Activated T-cell treated with anti-CD3 and anti-CD28 coated beads, Interleukin-2, amount 50 U/mL, for 72 hours (primary cell): Measurements from ENCODE around the gene TCF3. TPM values are rescaled to one million over a fixed set of nuclear protein-coding genes. Genes with fewer than 3 reads are reported as not detected.
A peak's percentile ranks its signal among the peaks of the same experiment; 100 is the strongest.
"Not testable (repeated sequence)": the region's sequence is repeated elsewhere in the genome, so short reads cannot be mapped to it uniquely, and the experiment has no call there.

Experiments
- ATAC-seq, 2 donors: fragments of 150-1000 bp; cut with Tn5 transposase; replicated peaks in 1 of 2; 2 replicates each; pipeline ENCODE4 v1.10.0; 2021; ENCODE audit warnings: moderate library complexity in 2 of 2, mild to moderate bottlenecking in 1 of 2
- DNase-seq, 2 donors: peaks; one replicate each; pipeline ENCODE4 v3.0.0; 2021 to 2022; ENCODE audit warnings: mixed read lengths in 1 of 2
- H3K27ac Mint-ChIP-seq: one replicate; pipeline ENCODE4 v1.8.0; 2022; ENCODE audit warnings: mild to moderate bottlenecking, moderate library complexity, mixed read lengths
- H3K27me3 Mint-ChIP-seq: one replicate; pipeline ENCODE4 v1.8.0; 2022; ENCODE audit warnings: low read depth, mixed read lengths
- H3K36me3 Mint-ChIP-seq, 2 donors: one replicate each; pipeline ENCODE4 v1.8.0; 2022; ENCODE audit warnings: mixed read lengths in 2 of 2, mild to moderate bottlenecking in 1 of 2; ENCODE audit not compliant: insufficient read depth in 2 of 2
- H3K4me1 Mint-ChIP-seq: one replicate; pipeline ENCODE4 v1.8.0; 2022; ENCODE audit warnings: low read depth, mixed read lengths
- H3K4me3 Mint-ChIP-seq, 2 donors: one replicate each; pipeline ENCODE4 v1.8.0; 2022; ENCODE audit warnings: mild to moderate bottlenecking in 2 of 2, mixed read lengths in 2 of 2, moderate library complexity in 2 of 2
- H3K9me3 Mint-ChIP-seq, 2 donors: one replicate each; pipeline ENCODE4 v1.8.0; 2022; ENCODE audit warnings: mixed read lengths in 2 of 2
- total RNA-seq, 2 donors: library from RNA; stranded (reverse); gene quantifications; one replicate each; pipeline ENCODE4 v1.2.3, GENCODE V29; 2022

The TCF3 gene
- total RNA-seq, 2 donors from 2014 or later = 112 to 126 TPM

- Mint-ChIP-seq H3K27me3 (peaks cover 31% of the 10 kb centered on the region), H3K27ac (no peak overlapping the region), H3K36me3 (no peaks in the 10 kb centered on the region), H3K9me3 (no peaks in the 10 kb centered on the region), H3K4me1 (no peaks in the 10 kb centered on the region), H3K4me3 (no peak overlapping the region)
- DNase-seq (no peak), ATAC-seq (no peak)
Observed at GRCh38 chr19:1683869-1684572, 31.6 kb upstream of the TCF3 start.

GRCh38 chr19:1680976-1681375 lies 28.6 kb upstream of the TCF3 start:
- peaks cover 45% of the 10 kb centered on the region for H3K27me3 Mint-ChIP-seq
- no peak for ATAC-seq
- no peaks in the 10 kb centered on the region for H3K9me3 Mint-ChIP-seq
- H3K4me1 Mint-ChIP-seq = no peaks in the 10 kb centered on the region
- H3K36me3 Mint-ChIP-seq = no peaks in the 10 kb centered on the region
- no peak for DNase-seq
- no peak overlapping the region for H3K27ac Mint-ChIP-seq
- no peak overlapping the region for H3K4me3 Mint-ChIP-seq

GRCh38 chr19:1678073-1678472 lies 25.7 kb upstream of the TCF3 start:
- Mint-ChIP-seq H3K4me3 (no peak overlapping the region), H3K4me1 (no peaks in the 10 kb centered on the region), H3K27ac (no peak overlapping the region), H3K36me3 (no peaks in the 10 kb centered on the region), H3K9me3 (no peaks in the 10 kb centered on the region), H3K27me3 (peaks cover 54% of the 10 kb centered on the region)
- no peak for ATAC-seq
- DNase-seq = no peak

GRCh38 chr19:1676351-1677266 lies 24.2 kb upstream of the TCF3 start:
- Mint-ChIP-seq H3K9me3 (no peaks in the 10 kb centered on the region), H3K27me3 (peaks cover 46% of the 10 kb centered on the region), H3K36me3 (no peaks in the 10 kb centered on the region), H3K27ac (no peak overlapping the region), H3K4me1 (no peaks in the 10 kb centered on the region), H3K4me3 (no peak overlapping the region)
- ATAC-seq (no peak), DNase-seq (no peak)

GRCh38 chr19:1675633-1676350 lies 23.4 kb upstream of the TCF3 start:
- no peak for ATAC-seq
- Mint-ChIP-seq H3K4me3 (no peak overlapping the region), H3K9me3 (no peaks in the 10 kb centered on the region), H3K36me3 (no peaks in the 10 kb centered on the region), H3K27ac (no peak overlapping the region), H3K27me3 (peaks cover 51% of the 10 kb centered on the region), H3K4me1 (no peaks in the 10 kb centered on the region)
- no peak for DNase-seq

GRCh38 chr19:1674293-1674679 lies 21.9 kb upstream of the TCF3 start:
- Mint-ChIP-seq H3K36me3 (no peaks in the 10 kb centered on the region), H3K4me3 (no peak overlapping the region), H3K27me3 (peaks cover 61% of the 10 kb centered on the region), H3K9me3 (no peaks in the 10 kb centered on the region), H3K27ac (no peak overlapping the region), H3K4me1 (no peaks in the 10 kb centered on the region)
- no peak for ATAC-seq
- no peak for DNase-seq

- no peak overlapping the region for H3K27ac Mint-ChIP-seq
- no peak for DNase-seq
- no peaks in the 10 kb centered on the region for H3K36me3 Mint-ChIP-seq
- H3K27me3 Mint-ChIP-seq = peaks cover 60% of the 10 kb centered on the region
- peak overlapping the region in 1 of 2 donors; percentile 45 for H3K4me3 Mint-ChIP-seq
- peaks cover 5% of the 10 kb centered on the region for H3K4me1 Mint-ChIP-seq
- no peaks in the 10 kb centered on the region for H3K9me3 Mint-ChIP-seq
- ATAC-seq = no peak
Observed at GRCh38 chr19:1673645-1674292, 21.4 kb upstream of the TCF3 start.

GRCh38 chr19:1672769-1673644 lies 20.6 kb upstream of the TCF3 start:
- Mint-ChIP-seq H3K4me3 (peak overlapping the region in 1 of 2 donors; percentile 45), H3K36me3 (no peaks in the 10 kb centered on the region), H3K27ac (no peak overlapping the region), H3K9me3 (no peaks in the 10 kb centered on the region), H3K27me3 (peaks cover 58% of the 10 kb centered on the region), H3K4me1 (peaks cover 12% of the 10 kb centered on the region)
- no peak for DNase-seq
- no peak for ATAC-seq

- Mint-ChIP-seq H3K9me3 (no peaks in the 10 kb centered on the region), H3K27ac (no peak overlapping the region), H3K4me3 (peak overlapping the region; percentile 26 to 60), H3K36me3 (no peaks in the 10 kb centered on the region), H3K4me1 (peaks cover 16% of the 10 kb centered on the region), H3K27me3 (peaks cover 58% of the 10 kb centered on the region)
- DNase-seq (peak; percentile 63 to 69), ATAC-seq (peak; percentile 67 to 74)
Observed at GRCh38 chr19:1672038-1672768, 19.8 kb upstream of the TCF3 start.

- H3K4me3 Mint-ChIP-seq = peak overlapping the region; percentile 39 to 46
- H3K27ac Mint-ChIP-seq = no peak overlapping the region
- peaks cover 16% of the 10 kb centered on the region for H3K4me1 Mint-ChIP-seq
- ATAC-seq (peak; percentile 42 to 47), DNase-seq (no peak)
- H3K9me3 Mint-ChIP-seq = no peaks in the 10 kb centered on the region
- H3K36me3 Mint-ChIP-seq = no peaks in the 10 kb centered on the region
- H3K27me3 Mint-ChIP-seq = peaks cover 54% of the 10 kb centered on the region
Observed at GRCh38 chr19:1671716-1672037, 19.3 kb upstream of the TCF3 start.

GRCh38 chr19:1670747-1671146 lies 18.3 kb upstream of the TCF3 start:
- not testable (repeated sequence) for H3K9me3 Mint-ChIP-seq, H3K27ac Mint-ChIP-seq, H3K4me3 Mint-ChIP-seq, H3K36me3 Mint-ChIP-seq, ATAC-seq, DNase-seq
- peaks cover 47% of the 10 kb centered on the region for H3K27me3 Mint-ChIP-seq
- peaks cover 16% of the 10 kb centered on the region for H3K4me1 Mint-ChIP-seq
